Measurements from ENCODE around the gene CREBBP.
A peak's percentile ranks its signal among the peaks of the same experiment; 100 is the strongest.
"Not testable (repeated sequence)": the region's sequence is repeated elsewhere in the genome, so short reads cannot be mapped to it uniquely, and the experiment has no call there.

CREBBP gene

GRCh38 chr16:3714378-3714777 is 166.1 kb downstream of the CREBBP start:
- DNase-seq (ENCODE audit: low read depth) = not testable (repeated sequence)

- no peak for DNase-seq (ENCODE audit: low read depth)
Observed at GRCh38 chr16:3713587-3714242, 166.8 kb downstream of the CREBBP start.

- DNase-seq (ENCODE audit: low read depth) = no peak
Observed at GRCh38 chr16:3712861-3713372, 167.6 kb downstream of the CREBBP start.

- no peak for DNase-seq (ENCODE audit: low read depth)
Observed at GRCh38 chr16:3706253-3707012, 174.1 kb downstream of the CREBBP start.

- no peak for DNase-seq (ENCODE audit: low read depth)
Observed at GRCh38 chr16:3702082-3702481, 178.4 kb downstream of the CREBBP start.

GRCh38 chr16:3701531-3701930 is 179.0 kb downstream of the CREBBP start:
- no peak for DNase-seq (ENCODE audit: low read depth)

- DNase-seq (ENCODE audit: low read depth) = no peak
Observed at GRCh38 chr16:3698941-3699340, 181.6 kb downstream of the CREBBP start.

- peak; percentile 70 for DNase-seq (ENCODE audit: low read depth)
Observed at GRCh38 chr16:3696425-3697218, 183.9 kb downstream of the CREBBP start.

GRCh38 chr16:3695610-3696369 is 184.7 kb downstream of the CREBBP start:
- DNase-seq (ENCODE audit: low read depth) = no peak

GRCh38 chr16:3694051-3694450 is 186.5 kb downstream of the CREBBP start:
- no peak for DNase-seq (ENCODE audit: low read depth)

- DNase-seq (ENCODE audit: low read depth) = no peak
Observed at GRCh38 chr16:3691761-3692160, 188.8 kb downstream of the CREBBP start.

- DNase-seq (ENCODE audit: low read depth) = peak; percentile 15
Observed at GRCh38 chr16:3690980-3691720, 189.4 kb downstream of the CREBBP start.

- peak; percentile 89 for DNase-seq (ENCODE audit: low read depth)
Observed at GRCh38 chr16:3690470-3690928, 190.0 kb downstream of the CREBBP start.

- DNase-seq (ENCODE audit: low read depth) = no peak
Observed at GRCh38 chr16:3689731-3690130, 190.8 kb downstream of the CREBBP start.

GRCh38 chr16:3687792-3688191 is 192.7 kb downstream of the CREBBP start:
- DNase-seq (ENCODE audit: low read depth) = no peak

- DNase-seq (ENCODE audit: low read depth) = no peak
Observed at GRCh38 chr16:3687021-3687420, 193.5 kb downstream of the CREBBP start.

- DNase-seq (ENCODE audit: low read depth) = no peak
Observed at GRCh38 chr16:3681206-3681605, 199.3 kb downstream of the CREBBP start.

- no peak for DNase-seq (ENCODE audit: low read depth)
Observed at GRCh38 chr16:3677994-3678393, 202.5 kb downstream of the CREBBP start.

GRCh38 chr16:3675601-3676130 is 204.8 kb downstream of the CREBBP start:
- DNase-seq (ENCODE audit: low read depth) = no peak
